ENCODE results near the gene KLHL35.

Gene KLHL35

GRCh38 chr11:75473684-75474083, 40.7 kb upstream of the KLHL35 start:
- no peak overlapping the region for H3K4me3 ChIP-seq (ENCODE audit: low read depth, low read length)
- no peak for TF ChIP-seq CTCF (IDR thresholded peaks at IDR 0.05; ENCODE audit: low read depth, low read length)

- H3K4me3 ChIP-seq (ENCODE audit: low read depth, low read length) = no peak overlapping the region
These were observed 39.2 kb upstream of the KLHL35 start for GRCh38 chr11:75472081-75472732.

GRCh38 chr11:75471176-75471973, 38.4 kb upstream of the KLHL35 start:
- TF ChIP-seq CTCF (IDR thresholded peaks at IDR 0.05; ENCODE audit: low read depth, low read length) = no peak
- no peak overlapping the region for H3K4me3 ChIP-seq (ENCODE audit: low read depth, low read length)

More at GRCh38 chr11:75472081-75472732, 39.2 kb upstream of the KLHL35 start:
- TF ChIP-seq CTCF (IDR thresholded peaks at IDR 0.05; ENCODE audit: low read depth, low read length) = no peak

- no peak overlapping the region for H3K4me3 ChIP-seq (ENCODE audit: low read depth, low read length)
- no peak for TF ChIP-seq CTCF (IDR thresholded peaks at IDR 0.05; ENCODE audit: low read depth, low read length)
These were observed 37.6 kb upstream of the KLHL35 start for GRCh38 chr11:75470476-75471080.

GRCh38 chr11:75469785-75470405, 36.9 kb upstream of the KLHL35 start:
- no peak overlapping the region for H3K4me3 ChIP-seq (ENCODE audit: low read depth, low read length)
- TF ChIP-seq CTCF (IDR thresholded peaks at IDR 0.05; ENCODE audit: low read depth, low read length) = no peak

- H3K4me3 ChIP-seq (ENCODE audit: low read depth, low read length) = no peak overlapping the region
- TF ChIP-seq CTCF (IDR thresholded peaks at IDR 0.05; ENCODE audit: low read depth, low read length) = no peak
These were observed 35.7 kb upstream of the KLHL35 start for GRCh38 chr11:75468534-75469340.
